Neutrophil (primary cell): Measurements from ENCODE around the gene TFDP2.

Source experiments
- H3K27ac ChIP-seq: fragments of 200-600 bp; sonication (generic); 2 replicates; pipeline ENCODE4 v1.5.1; 2016; ENCODE audit warnings: mild to moderate bottlenecking, moderate library complexity
- H3K27me3 ChIP-seq: fragments of 200-600 bp; sonication (generic); 2 replicates; pipeline ENCODE4 v1.6.0; 2016; ENCODE audit warnings: mild to moderate bottlenecking
- H3K36me3 ChIP-seq: fragments of 200-600 bp; sonication (generic); 2 replicates; pipeline ENCODE4 v1.5.1; 2017
- H3K4me1 ChIP-seq, 2 experiments: fragments of 200-600 bp in 1 of 2; sonication (generic) in 1 of 2; 1 replicate in 1 of 2; 2 replicates in 1 of 2; pipeline versions ENCODE4 v1.5.1 to v1.6.1; 2013 to 2016; ENCODE audit warnings: low read depth in 1 of 2, low read length in 1 of 2, mild to moderate bottlenecking in 1 of 2, moderate library complexity in 1 of 2; ENCODE audit not compliant: control insufficient read depth in 1 of 2, insufficient read depth in 1 of 2
- H3K4me3 ChIP-seq, 2 experiments: fragments of 200-600 bp in 1 of 2; sonication (generic) in 1 of 2; 1 replicate in 1 of 2; 2 replicates in 1 of 2; pipeline ENCODE4 v1.5.1; 2013 to 2016; ENCODE audit warnings: low read depth in 1 of 2, low read length in 1 of 2, mild to moderate bottlenecking in 1 of 2, moderate library complexity in 1 of 2
- H3K9me3 ChIP-seq: fragments of 200-600 bp; sonication (generic); 2 replicates; pipeline ENCODE4 v1.5.1; 2016
- CTCF ChIP-seq: fragments of 200-600 bp; sonication (generic); IDR thresholded peaks from 2 replicates; pipeline ENCODE4 v1.5.1; 2016; ENCODE audit warnings: antibody characterized with exemption

Gene TFDP2

GRCh38 chr3:142148792-142149672 lies at the start of gene TFDP2:
TSS of gene TFDP2 (minus strand) at chr3:142149544. CDS start at chr3:142101749, 47,795 bp downstream.
- Histone ChIP-seq H3K36me3 (no peaks in the 10 kb centered on the region), H3K9me3 (no peaks in the 10 kb centered on the region), H3K4me3 (peak within 1 kb of the TSS; percentile 62 to 85), H3K27ac (peak within 1 kb of the TSS; percentile 69), H3K4me1 (peaks cover 11 to 12% of the 10 kb centered on the region in 2 experiments), H3K27me3 (peaks cover 17% of the 10 kb centered on the region)
- TF ChIP-seq CTCF, result peak; percentile 12

GRCh38 chr3:142188846-142189245 lies 39.5 kb upstream of the TFDP2 start:
- peaks cover 43% of the 10 kb centered on the region for H3K36me3 ChIP-seq
- H3K4me1 ChIP-seq, result no peaks in the 10 kb centered on the region
- TF ChIP-seq CTCF, result no peak
- H3K9me3 ChIP-seq, result no peaks in the 10 kb centered on the region
- H3K27ac ChIP-seq, result no peak overlapping the region
- no peak overlapping the region for H3K4me3 ChIP-seq
- H3K27me3 ChIP-seq, result no peaks in the 10 kb centered on the region

GRCh38 chr3:142180761-142181362 lies 31.5 kb upstream of the TFDP2 start:
- Histone ChIP-seq H3K4me1 (no peaks in the 10 kb centered on the region), H3K36me3 (peaks cover 82% of the 10 kb centered on the region)
- no peak for TF ChIP-seq CTCF

GRCh38 chr3:142175478-142175877 lies 26.1 kb upstream of the TFDP2 start:
- no peak overlapping the region for H3K27ac ChIP-seq
- no peaks in the 10 kb centered on the region for H3K4me1 ChIP-seq
- no peak for TF ChIP-seq CTCF
- peaks cover 68% of the 10 kb centered on the region for H3K36me3 ChIP-seq
- H3K9me3 ChIP-seq, result no peaks in the 10 kb centered on the region
- H3K4me3 ChIP-seq, result no peak overlapping the region
- H3K27me3 ChIP-seq, result no peaks in the 10 kb centered on the region

More at GRCh38 chr3:142180761-142181362, 31.5 kb upstream of the TFDP2 start:
- Histone ChIP-seq H3K4me3 (no peak overlapping the region), H3K27ac (no peak overlapping the region), H3K9me3 (no peaks in the 10 kb centered on the region), H3K27me3 (no peaks in the 10 kb centered on the region)

GRCh38 chr3:142174559-142174958 lies 25.2 kb upstream of the TFDP2 start:
- no peak for TF ChIP-seq CTCF
- Histone ChIP-seq H3K27ac (no peak overlapping the region), H3K9me3 (no peaks in the 10 kb centered on the region), H3K36me3 (peaks cover 68% of the 10 kb centered on the region), H3K27me3 (no peaks in the 10 kb centered on the region), H3K4me1 (no peaks in the 10 kb centered on the region), H3K4me3 (no peak overlapping the region)
